Stimulated activated CD8-positive, alpha-beta memory T cell treated with anti-CD3 and anti-CD28 coated beads, Interleukin-2, amount 100 ng/mL, for 1 hour (primary cell): ENCODE data around the gene CPLANE2.
"Not testable (repeated sequence)": the region's sequence is repeated elsewhere in the genome, so short reads cannot be mapped to it uniquely, and the experiment has no call there.

Experiments
- DNase-seq, 2 donors: peaks; one replicate each; pipeline ENCODE4 v3.0.0-alpha.2; 2020; ENCODE audit warnings: low read depth in 2 of 2

Gene CPLANE2

DNA sequence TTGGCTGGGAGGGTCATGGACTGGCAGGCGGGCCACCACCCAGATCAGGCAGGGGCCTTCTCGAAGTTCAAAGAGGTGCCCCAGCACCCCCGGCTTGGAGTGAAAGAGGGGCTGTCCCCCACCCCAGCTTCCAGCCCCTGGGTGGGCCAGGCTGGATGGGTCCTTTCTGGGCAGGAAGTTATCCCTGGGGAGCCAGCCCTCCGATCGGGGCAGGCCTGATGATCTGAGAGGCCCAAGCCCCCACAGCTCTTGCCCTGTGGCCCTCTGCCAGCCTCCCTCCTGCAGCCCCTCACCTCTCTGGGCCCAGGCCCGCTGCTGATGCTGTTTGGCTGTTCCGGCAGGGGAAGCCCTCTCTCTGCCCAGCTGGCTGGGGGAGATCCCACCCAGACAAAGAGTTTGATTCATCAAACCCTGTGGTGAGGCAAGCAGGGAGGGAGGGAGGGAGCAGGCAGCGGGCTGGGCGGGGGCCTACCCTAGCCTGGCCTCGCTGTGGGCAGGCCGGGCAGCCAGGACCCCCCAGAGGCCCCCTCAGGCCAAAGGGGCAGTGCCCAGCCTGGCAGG lies 27.1 kb downstream of the CPLANE2 start:
- no peak for DNase-seq

DNA sequence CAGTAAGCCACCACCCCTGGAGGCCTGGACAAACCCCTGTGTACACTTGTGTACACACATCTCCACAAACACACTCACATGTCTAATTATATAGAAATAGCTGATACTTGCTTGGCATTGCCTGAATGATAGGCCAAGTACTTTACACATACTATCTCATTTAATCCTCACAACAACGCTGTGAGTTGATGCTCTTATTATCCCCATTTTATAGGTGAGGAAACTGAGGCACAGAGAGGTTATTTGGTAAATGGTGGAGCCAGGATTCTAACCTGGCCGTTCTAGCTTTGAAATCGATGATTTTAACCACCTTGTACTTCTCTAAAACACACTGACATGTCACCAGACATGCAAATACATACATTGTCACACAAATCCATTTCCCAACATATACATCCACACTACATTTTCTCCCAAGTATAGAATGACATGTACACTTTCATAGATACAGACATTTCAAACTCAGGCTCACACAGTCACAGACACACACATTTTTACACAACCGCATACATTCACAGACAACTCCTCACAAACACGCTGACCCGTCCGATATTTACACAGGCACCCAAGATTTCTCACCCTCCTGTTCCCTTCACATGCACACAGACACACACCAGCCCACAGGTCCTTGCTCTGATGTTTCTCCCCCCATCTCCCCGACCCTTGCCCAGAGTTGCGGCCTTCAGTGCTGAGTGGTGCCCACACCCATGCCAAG lies 27.7 kb downstream of the CPLANE2 start:
- no peak for DNase-seq

DNA sequence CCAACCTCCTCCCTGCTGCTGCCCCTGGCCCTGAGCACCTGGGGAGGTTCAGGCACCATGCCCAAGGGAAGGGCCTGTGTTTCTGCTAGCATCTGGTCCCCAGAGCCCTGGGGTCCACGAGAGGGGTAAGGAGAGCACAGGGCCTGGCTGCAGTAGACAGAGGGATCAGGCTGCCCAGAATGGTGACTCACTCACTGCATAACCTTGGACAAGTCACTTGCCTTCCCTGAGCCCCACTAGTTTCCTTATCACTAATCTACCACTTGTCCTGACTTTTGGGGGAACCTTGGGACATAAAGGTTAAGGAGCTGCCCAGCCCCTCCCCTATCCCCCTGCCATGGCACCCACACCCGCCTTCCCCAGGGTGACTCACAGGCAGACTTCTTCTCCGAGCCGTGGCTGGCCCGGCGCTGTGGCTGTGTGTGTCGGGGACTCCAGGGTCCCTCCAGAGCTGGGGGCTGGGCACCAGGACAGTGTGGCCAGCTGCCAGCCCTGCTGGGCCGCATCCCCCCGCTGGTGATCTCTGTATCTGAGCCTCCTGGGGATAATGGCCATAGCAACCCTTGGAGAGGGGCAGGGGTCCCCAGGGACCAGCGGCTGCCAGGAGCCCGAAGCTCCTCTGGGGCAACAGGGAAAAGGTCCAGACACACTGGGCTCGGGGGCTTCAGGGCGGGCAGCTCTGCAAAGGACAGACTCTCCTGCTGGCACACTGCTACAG lies 28.6 kb downstream of the CPLANE2 start:
- DNase-seq, result no peak

DNA sequence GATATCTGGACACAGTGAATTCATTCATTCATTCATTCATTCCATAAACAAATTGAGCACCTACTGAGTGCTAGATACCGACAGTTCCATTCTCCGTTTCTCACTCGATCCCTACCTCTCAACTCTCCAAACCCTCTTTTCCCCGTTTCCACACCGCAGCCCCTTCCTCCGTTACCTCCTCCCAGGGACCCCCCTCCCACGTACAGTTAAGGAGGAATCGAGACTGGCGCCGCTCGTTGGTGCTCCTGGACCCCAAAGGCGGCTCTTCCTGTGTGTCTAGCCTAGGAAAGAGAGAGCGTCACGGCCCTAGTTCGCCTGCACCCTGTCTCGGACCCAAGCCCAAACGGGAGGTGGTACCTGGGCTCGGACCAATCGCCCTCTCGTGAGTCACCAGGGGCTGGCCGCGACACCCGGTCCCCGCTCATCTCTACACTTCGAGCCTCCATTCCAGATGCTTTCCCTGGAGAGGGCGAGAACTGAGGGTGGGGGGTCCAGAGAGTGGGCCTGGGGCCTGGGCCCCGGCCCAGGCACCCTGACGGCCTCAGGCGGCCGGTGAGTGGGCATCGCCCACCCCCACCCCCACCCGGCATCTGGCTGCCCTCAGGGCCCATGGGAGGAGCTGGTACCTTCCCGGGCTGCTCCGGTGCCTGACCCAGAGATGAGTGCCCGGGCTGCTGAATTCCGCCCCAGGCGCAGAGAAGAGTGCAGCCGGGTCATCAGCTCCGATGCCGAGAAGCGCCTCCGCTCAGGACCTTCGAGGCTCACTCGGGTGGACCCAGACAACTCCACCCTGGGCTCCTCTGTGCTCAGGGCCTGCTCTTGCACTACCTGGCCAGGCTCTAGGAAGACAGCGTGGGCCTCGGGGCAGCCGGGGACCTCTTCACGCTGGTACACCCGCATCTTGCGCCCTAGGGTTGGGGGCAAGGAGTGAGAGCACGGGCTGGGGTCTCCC lies 29.4 kb downstream of the CPLANE2 start:
- DNase-seq, result no peak

DNA sequence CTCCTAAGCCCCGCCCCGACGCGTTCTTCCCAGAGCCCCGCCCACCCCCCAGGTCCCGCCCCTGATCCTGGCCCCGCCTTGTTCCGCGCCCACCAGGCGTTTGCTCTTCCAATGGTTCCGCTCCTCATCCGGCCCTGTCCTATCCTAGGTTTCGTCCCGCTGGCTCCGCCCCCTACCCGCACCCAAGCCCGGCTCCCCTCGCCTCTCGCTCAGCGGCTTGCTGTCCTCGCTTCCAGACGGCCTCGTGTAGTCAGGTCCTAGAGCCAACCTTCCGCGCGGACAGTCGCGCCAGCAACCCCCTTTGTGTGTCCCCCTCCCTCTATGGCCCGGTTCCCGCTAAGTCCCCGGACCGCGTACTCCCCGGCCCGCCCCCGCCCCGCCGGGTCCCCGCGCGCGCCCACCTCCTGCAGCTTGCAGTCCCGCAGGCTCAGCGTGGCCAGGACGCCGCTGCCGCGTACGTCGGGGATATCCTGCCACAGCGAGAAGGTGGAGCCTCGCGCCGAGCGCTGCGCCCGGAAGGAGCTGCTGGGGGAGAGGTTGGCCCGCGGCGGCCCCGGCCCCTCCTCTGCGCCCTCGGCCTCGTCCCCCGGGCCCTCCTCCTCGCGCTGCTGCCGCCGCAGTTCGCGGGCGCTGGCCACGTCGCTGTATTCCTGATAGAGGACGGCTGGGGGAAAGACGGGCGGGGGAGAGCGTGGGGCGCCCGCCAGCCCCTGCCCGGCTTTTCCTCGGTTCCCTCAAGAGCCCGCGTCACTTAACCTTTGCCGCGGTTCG lies 30.3 kb downstream of the CPLANE2 start:
- peak; percentile 78 to 83 for DNase-seq

DNA sequence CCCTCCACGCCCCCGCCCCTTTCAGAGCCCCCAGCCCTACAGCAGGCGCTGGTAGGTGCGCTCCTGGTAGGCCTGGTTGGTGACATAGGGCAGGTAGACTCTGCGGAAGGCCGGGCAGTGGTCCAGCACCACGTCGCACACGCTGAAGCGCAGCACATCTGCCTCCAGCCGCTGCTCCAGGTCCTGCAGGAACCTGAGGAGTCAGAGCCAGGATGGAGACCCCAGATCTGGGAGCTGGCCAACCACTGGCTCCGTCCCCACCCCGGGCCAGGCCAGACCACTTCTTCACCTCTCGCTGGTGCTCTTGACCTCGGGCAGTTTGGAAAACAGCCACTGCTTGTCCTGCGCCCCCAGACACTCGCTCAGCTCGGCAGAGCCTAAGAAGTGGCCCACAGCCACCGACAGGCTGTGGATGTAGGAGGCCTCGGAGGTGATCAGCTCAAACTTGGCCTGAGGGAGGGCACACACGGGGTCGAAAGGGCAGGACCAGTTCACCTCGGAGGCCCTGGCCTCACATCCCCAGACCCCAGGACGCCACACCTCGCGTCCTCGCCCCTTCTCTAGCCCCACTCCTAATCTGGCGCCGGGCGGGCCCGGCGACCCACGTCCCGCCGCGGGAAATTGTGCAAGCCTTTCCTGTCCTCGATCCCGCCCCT lies 31.0 kb downstream of the CPLANE2 start:
- no peak for DNase-seq

DNA sequence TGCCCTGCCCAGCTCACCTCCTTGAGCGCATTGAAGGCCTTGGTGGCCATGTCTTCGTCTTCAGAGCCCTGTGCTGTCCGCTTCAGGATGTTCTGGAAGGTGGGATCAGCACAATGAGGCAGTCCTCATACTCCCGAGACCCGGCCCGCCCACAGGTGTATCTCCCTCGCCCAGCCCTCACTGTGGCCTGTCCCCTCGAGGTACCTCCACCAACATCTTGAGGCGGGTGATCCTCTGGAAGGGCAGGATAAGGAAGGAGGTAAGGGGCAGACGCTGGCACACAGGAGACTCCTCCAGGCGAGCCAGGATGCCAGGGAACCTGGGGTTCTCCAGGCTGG lies 31.7 kb downstream of the CPLANE2 start:
- DNase-seq, result no peak

DNA sequence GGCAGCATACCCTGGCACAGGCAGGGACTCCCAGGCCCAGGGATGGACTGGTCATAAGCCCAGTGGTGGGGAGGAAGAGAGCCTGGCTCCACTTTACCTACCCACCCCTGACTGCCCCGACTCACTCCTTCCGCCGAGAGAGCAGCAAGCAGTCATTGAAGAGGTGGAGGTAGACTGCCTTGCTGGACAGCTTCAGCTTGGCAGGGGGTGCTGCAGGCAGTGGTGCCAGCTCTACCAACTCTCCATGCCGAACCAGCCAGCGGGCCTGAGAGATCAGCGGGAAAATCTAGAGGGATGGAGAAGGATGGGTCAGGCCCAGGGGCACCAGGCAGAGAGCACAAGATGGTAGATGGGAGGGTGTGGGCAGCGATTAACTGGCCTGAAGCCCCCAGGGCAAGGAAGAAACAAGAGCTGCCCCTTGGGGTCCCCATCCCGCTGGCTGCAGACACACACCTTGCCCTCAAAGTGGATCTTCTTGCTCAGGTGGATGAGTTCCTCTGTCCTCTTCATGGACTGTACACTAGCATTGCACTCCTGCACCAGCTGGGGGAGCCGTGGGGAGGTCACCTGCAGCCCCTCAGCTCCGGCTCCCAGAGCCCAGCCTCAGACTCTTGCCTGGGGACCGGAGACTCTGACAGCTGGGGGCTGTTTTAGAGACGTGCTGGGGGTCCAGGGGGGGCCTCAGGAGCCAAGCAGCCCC lies 32.2 kb downstream of the CPLANE2 start:
- DNase-seq, result peak; percentile 12 to 34

DNA sequence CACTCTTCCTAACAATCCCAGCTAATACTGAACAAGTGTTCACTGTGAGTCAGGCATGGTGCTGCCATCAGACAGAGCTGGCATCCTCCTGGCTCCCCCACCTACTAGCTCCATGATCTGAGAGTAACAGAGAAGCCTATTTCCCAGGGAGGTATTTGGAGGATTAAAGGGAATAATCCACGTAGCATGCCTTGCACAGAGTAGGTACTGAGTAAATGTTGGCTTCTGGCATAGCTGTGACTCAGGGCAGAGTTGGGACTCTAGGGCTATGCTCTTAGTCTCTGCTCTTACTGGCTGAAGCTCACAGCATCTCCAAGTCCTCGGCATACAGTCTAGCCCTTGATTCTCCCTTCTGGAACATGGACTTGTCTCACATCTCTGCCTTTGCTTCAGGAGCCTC lies 32.8 kb downstream of the CPLANE2 start:
- DNase-seq, result no peak

DNA sequence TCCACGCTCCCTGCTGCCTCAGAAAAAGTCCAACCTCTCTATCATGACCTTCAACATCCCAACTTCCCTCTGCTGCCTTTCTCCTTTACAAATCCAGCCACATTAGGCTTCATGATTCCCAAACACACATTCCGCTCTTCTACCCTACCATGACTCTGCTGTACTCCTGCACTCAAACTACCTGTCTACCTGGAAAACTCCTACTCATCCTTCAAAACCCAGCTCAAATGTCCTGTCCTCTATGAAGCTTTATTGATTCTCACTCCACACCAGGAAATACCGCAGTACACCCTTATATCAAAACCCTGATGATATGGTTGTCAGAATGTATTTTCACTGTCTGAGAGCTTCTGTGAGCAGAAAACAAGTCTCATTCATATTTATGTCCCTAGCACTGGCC lies 33.4 kb downstream of the CPLANE2 start:
- no peak for DNase-seq

DNA sequence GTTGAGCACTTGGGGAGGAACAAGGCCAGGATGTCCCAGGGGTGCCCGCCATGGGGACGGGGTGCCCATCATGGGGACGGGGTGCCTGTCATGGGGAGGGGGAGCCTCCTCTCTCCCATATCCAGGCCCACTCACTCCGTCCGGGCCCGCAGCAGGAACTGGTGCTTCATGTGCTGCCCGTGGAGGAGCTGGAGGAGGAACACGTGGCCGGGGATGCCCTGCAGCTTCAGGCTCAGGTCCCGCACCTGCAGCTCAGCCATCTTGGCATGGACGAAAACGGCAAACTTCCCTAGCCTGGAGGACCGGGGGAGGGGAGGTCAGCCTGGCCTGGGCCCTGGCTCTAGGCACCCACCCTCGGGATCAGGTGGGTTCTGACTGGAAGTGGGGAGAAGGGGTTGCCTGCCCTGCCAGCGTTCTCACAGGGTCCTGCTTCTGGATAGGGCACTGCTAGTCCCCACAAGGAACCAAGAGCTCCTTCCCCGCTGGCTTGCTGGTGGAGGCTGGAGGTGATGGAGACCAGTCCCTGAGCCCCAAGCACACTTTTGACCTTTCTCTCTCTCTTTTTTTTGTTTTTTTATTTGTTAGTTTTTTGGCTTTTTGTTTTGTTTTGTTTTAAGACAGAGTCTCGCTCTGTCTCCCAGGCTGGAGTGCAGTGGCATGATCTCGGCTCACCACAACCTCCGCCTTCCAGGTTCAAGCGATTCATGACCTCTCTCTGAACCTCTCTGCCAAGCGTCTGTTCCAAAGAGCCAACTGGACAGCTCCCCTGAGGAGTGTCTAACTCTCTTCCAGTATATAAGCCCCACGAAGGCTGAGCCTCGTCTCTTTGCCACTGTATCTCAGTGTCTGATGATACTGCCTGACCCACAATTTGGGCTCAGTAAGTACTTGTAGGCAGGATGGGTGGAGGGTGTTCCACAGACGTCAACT lies 34.4 kb downstream of the CPLANE2 start:
- DNase-seq, result no peak

DNA sequence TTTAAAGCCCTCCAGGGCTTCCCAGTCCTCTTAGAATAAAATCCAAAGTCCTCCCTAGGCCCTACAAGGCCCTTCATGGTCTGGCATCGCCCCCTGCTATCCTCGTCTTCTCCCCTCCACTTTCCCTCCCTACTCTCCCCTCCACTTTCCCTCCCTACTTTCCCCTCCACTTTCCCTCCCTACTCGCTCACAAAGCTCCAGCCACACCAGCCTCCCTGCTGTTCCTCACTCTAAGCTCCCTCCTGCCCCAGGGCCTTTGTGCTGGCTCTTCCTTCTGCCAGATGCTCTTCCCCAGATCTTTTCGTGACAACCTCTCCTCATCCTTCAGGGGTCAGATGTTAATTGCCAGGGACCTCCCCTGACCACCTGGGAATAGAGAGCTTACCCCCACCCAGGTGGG lies 37.3 kb downstream of the CPLANE2 start:
- DNase-seq, result no peak

DNA sequence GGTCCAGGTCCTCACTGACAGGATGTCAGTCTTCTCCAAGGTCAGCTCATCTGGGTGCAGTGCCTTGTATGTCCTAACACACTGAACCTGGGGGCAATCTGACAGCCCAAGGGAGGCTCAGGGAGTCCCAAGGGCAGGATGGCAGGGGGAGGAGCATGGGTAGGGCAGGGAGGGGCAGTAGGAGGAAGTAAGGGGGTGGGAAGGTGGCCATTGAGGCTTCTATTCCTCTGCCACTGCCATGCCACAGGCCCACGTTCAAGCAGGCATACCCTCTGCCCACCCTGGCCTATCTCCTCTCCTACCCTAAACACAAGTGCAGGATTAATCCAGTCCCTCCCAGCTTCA lies 37.9 kb downstream of the CPLANE2 start:
- no peak for DNase-seq

DNA sequence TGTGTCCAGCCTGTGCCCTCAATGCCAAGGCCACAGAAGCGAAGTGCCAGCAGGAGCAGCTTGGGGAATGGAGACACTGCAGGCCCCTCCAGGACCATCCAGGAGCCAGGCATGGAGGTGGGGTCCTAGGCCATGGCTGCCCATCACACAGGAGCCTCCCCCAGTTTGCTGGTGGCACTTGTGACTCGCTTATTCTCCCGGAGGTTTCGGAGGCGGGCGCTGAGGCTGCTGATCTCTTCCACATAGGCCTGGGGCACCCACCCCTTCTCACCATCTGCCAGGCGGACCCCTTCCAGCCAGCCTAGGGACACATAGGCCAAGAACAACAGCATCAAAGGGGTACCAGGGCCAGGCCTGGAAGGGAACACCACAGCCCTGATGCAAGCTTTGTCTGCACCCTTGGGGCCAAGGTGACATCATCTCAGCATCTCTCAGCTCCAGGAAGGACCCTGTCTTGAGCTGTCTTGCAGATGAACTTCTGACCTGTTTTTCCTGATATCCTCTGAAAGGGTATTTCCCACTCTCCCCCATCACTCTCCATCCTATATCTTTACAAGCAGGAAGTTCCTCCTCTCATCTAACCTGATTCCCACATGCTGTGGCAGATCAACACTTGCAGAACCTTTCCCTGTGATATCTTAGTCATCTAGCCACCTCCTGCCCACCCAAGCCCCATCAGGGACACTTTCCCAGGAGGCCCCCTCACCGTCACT lies 38.4 kb downstream of the CPLANE2 start:
- no peak for DNase-seq

DNA sequence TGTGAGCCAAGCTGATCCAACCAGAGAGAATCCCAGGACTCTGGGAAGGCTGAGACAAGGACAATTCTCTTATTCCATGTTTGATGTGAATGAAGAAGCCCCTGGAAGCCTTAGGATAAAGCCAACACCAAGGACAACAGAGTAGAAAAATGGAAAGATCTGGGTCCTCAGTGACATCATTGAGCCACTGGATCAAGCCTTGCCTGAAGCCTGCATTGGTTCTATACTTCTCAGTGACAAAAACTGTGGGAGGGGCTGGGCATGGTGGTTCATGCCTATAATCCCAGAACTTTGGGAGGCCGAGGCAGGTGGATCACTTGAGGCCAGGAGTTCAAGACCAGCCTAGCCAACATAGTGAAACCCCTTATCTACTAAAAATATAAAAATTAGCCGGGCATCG lies 40.1 kb downstream of the CPLANE2 start:
- no peak for DNase-seq

DNA sequence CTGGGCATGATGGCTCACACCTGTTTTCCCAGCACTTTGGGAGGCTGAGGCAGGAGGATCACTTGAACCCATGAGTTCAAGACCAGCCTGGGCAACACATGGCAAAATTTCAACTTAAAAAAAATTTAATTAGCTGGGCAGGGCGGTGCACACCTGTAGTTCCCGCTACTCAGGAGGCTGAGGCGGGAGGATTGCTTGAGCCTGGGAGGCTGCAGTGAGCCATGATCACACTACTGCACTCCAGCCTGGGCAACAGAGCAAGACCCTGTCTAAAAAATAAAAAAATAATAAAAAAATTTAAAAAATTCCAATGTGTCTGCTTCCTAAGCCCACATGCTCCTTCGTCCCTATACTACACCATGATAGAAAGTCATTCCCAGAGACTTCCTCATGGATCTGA lies 40.8 kb downstream of the CPLANE2 start:
- DNase-seq, result not testable (repeated sequence)

DNA sequence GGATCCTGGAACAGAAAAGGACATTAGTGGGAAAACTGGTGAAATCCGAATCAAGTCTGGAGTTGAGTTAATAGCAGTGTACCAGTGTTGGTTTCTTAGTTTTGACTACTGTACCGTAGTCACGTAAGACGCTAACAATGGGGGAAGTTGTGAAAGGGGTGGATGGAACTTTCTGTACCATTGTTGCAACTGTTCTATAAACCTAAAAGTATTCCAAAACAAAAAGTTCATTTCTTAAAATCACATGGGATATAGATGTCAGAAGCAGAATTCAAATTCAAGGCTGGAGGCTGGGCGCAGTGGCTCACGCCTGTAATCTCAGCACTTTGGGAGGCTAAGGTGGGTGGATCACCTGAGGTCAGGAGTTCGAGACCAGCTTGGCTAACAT lies 41.5 kb downstream of the CPLANE2 start:
- DNase-seq, result no peak

DNA sequence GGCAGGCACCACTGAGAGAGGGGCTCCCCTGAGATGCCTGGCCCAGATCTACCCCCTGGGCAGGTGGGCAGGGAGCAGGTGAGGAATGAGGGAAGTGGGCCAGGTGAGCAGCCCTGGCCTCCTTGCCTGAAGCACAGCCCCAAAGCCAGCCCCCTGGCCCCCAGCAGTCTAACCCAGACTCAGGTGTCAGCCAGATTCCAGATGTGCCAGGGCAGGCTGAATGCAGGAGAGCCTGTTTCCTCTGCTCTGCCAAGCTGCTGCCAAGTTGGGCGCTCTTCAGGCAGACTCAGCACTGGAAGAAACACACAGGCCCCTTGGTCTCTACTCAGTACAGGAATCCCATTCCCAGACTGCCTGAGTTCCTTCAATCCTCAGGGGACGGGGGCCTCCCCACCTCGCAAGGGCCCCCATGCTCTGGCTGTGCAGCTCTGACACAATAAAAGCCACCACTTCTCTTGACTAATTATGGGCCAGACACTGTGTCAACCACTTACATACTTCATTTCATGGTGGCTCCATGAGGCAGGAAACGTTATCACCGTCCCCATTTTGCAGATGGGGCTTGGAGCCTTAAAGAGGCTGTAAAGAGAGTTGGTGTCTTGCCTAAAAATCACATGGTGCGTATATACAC lies 45.0 kb downstream of the CPLANE2 start:
- no peak for DNase-seq
